ENCODE results near the gene TM4SF4.

- no peak for TF ChIP-seq EZH2 (IDR thresholded peaks at IDR 0.05; ENCODE audit: borderline replicate concordance, insufficient read depth, low read length, poor library complexity, severe bottlenecking)
- no peak for TF ChIP-seq CTCF (IDR thresholded peaks at IDR 0.05; ENCODE audit: poor library complexity, severe bottlenecking)
- no peak for TF ChIP-seq EP300 (conservative IDR thresholded peaks at IDR 0.05; ENCODE audit: poor library complexity, severe bottlenecking)
- no peak for TF ChIP-seq RAD21 (conservative IDR thresholded peaks at IDR 0.05)
- TF ChIP-seq POLR2AphosphoS5 (IDR thresholded peaks at IDR 0.05), result no peak
- no peak for TF ChIP-seq REST (IDR thresholded peaks at IDR 0.05; ENCODE audit: borderline replicate concordance)
Measured at GRCh38 chr3:149490260-149490971, 15.9 kb downstream of the TM4SF4 start.

Data from neural cell (in vitro differentiated cells).